ENCODE data around the gene PAAF1.

DNA sequence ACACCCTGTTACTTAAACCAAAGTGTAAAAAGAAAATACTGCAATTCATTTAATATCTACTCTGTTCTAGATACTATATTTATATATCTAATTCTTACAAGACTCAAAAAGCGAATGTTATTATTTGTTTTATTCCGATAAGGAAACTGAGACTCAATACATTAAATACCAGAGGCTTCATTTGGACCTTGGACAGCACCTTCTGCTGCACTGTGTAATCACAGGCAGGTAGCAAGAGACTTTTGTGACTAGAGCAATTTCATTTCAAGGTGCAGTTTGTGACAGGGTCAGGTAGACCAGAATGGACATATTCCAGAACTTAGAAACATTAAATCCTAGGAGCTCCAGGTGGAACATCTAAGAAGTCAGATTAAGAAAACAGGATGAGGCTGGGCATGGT lies 52.6 kb downstream of the PAAF1 start:
- TF ChIP-seq CTCF (conservative IDR thresholded peaks at IDR 0.05; ENCODE audit: low read depth, low read length): no peak
- no peak for TF ChIP-seq EZH2 (IDR thresholded peaks at IDR 0.05; ENCODE audit: low read length, unreplicated experiment)
